Esophagus mucosa (tissue), 1 donor: ENCODE measurements around the gene BPTF. TPM values are rescaled to one million over a fixed set of nuclear protein-coding genes. Genes with fewer than 3 reads are reported as not detected.
"Not testable (repeated sequence)": the region's sequence is repeated elsewhere in the genome, so short reads cannot be mapped to it uniquely, and the experiment has no call there.

Source experiments
- ATAC-seq: fragments of 200-7000 bp; cut with Tn5 transposase; one replicate; pipeline ENCODE4 v1.9.1; 2020
- total RNA-seq: library from RNA; stranded (reverse); gene quantifications from one replicate; pipeline ENCODE4 v1.2.4, GENCODE V29; 2023
- donor health status: DM: yes; HTN: yes; CAD: no.

BPTF gene
- total RNA-seq, 1 donor from 2014 or later: 47.8 TPM

DNA sequence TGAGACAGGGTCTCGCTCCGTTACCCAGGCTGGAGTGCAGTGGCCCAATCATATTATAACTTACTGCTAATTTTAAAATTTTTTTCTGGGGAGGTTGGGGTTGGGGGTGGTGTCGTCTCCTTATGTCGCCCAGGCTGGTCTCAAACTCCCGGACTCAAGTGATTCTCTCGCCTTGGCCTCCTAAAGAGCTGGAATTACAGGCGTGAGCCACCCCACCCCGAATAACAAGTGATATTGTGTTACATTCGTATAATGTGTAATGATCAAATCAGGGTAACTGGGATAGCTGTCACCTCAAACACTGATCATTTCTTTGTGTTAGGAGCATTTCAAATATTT is 194.0 kb downstream of the BPTF start:
- no peak for ATAC-seq

GRCh38 chr17:68019675-68020408 is 194.5 kb downstream of the BPTF start:
- ATAC-seq: peak; percentile 97

DNA sequence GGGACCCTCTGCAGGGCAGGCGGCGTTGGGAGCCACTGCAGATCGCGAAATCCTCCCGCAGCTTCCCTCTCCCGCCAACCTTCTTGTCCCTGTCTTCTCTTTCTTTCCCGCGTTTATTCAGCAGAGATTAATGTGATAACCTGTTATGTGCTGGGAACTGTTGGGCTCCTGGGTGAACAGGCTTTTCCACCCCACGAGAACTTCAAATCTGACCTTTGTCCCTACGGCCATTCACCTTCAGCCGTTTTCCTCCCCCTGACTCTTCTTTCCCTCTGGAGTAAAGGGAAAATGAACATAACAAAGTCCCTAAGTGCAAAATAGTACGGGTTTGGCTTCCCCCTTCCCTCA is 195.1 kb downstream of the BPTF start:
- ATAC-seq: peak; percentile 37

GRCh38 chr17:68020791-68021190 is 195.5 kb downstream of the BPTF start:
- ATAC-seq: not testable (repeated sequence)

DNA sequence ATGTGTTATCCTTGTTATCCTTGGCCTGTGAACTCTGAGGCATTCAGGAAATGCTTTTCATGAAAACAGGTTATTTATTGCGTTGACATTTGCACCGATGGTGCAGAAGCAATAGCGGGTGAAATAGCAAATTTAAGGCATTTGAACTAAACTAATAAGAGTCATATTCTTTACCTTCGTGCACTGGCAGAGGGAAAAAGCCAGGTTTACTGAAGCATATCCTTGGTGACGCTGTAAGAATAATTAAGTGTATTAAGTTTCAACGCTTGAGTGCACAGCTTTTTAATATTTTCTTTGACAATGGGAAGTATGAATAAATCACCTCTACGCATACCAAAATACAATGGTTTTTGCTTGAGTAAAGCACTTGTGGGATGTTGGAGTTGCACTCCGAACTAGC is 196.7 kb downstream of the BPTF start:
- peak; percentile 9 for ATAC-seq

DNA sequence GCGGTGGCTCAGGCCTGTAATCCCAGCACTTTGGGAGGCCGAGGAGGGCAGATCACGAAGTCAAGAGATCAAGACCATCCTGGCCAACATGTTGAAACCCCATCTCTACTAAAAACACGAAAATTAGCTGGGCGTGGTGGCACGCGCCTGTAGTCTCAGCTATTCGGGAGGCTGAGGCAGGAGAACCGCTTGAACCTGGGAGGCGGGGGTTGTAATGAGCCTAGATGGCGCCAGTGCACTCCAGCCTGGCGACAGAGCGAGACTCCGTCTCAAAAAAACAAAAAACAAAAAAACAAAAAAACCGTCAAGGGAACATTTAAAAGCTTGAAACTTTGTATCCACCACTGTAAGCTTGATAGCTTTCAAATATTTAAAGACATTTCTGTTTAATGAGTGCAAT is 197.2 kb downstream of the BPTF start:
- ATAC-seq: not testable (repeated sequence)

DNA sequence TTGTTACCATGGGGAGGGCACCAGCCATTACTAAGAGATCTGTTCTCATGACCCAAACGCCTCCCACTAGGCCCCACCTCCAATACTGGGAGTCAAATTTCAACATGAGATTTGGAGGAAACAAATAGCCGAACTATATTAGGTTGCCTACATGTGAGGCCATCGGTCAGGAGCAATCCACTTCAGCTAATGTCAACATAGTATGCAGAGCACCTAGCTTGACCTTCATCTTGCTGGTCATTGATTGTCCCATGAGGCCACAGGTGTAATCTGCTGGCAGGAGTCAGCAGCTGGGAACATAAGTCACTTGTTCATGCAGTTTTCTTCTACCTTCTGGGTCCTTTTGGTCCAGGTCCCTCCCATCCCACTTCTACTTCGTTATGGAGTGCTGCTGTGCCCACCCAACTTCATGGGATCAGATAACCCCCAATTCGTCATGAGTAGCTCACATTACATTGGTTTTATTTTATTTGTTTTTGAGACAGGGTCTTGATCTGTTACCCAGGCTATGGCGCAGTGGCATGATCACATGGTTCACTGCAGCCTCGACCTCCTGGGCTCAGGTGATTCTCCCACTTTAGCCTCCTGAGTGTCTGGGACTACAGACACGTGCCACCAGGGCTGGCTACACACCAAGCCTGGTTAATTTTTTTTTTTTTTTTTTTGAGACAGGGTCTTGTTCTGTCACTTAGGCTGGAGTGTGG is 204.4 kb downstream of the BPTF start:
- ATAC-seq: no peak

Other genes with a start within 250 kb of the BPTF start
- gene NOL11, start 107.6 kb upstream of the BPTF start, total RNA-seq: 31.1 TPM
- gene C17orf58, start 171.0 kb downstream of the BPTF start, total RNA-seq: 5.9 TPM
- gene KPNA2, start 210.2 kb downstream of the BPTF start, total RNA-seq: 85.5 TPM